HepG2 (cell line): ENCODE results near the gene C19orf33. TPM values are rescaled to one million over a fixed set of nuclear protein-coding genes. Genes with fewer than 3 reads are reported as not detected.

Experiments
- CREM ChIP-seq, 2 experiments: sonication (generic) in 1 of 2; formaldehyde crosslinking in 1 of 2; IDR thresholded peaks; 2 replicates each; pipeline versions ENCODE4 v1.4.0 to v1.6.1; 2016 to 2020; ENCODE audit warnings: antibody characterized with exemption in 1 of 2, mild to moderate bottlenecking in 1 of 2, missing genetic modification reagents in 1 of 2
- FUBP1 ChIP-seq: sonication (generic); formaldehyde crosslinking; IDR thresholded peaks from 2 replicates; pipeline ENCODE4 v1.5.1; 2020; ENCODE audit warnings: missing genetic modification reagents, mild to moderate bottlenecking, borderline replicate concordance
- MLLT10 ChIP-seq: sonication (generic); formaldehyde crosslinking; IDR thresholded peaks from 2 replicates; pipeline ENCODE4 v1.4.0; 2020; ENCODE audit warnings: missing genetic modification reagents
- NFAT5 ChIP-seq: sonication (generic); formaldehyde crosslinking; IDR thresholded peaks from 2 replicates; pipeline ENCODE4 v1.4.0; 2020; ENCODE audit warnings: missing genetic modification reagents
- POGZ ChIP-seq: sonication (generic); formaldehyde crosslinking; IDR thresholded peaks from 2 replicates; pipeline ENCODE4 v1.4.0; 2020; ENCODE audit warnings: mild to moderate bottlenecking, missing genetic modification reagents
- PRDM4 ChIP-seq: sonication (generic); formaldehyde crosslinking; IDR thresholded peaks from 2 replicates; pipeline ENCODE4 v1.9.0; 2021; ENCODE audit warnings: missing genetic modification reagents, borderline replicate concordance
- RARA ChIP-seq: IDR thresholded peaks from 2 replicates; pipeline ENCODE4 v1.6.1; 2016; ENCODE audit warnings: missing genetic modification reagents, missing compliant biosample characterization
- TARDBP ChIP-seq: sonication (generic); formaldehyde crosslinking; IDR thresholded peaks from 2 replicates; pipeline ENCODE4 v1.8.0; 2022; ENCODE audit warnings: mild to moderate bottlenecking, missing genetic modification reagents
- THRA ChIP-seq: sonication (generic); formaldehyde crosslinking; IDR thresholded peaks from 2 replicates; pipeline ENCODE4 v1.4.0; 2020; ENCODE audit warnings: missing genetic modification reagents, borderline replicate concordance
- ZFP37 ChIP-seq: sonication (generic); formaldehyde crosslinking; IDR thresholded peaks from 2 replicates; pipeline ENCODE4 v1.4.0; 2020; ENCODE audit warnings: missing genetic modification reagents, borderline replicate concordance
- ZNF256 ChIP-seq: sonication (generic); formaldehyde crosslinking; conservative IDR thresholded peaks from 2 replicates; pipeline ENCODE4 v1.4.0; 2020; ENCODE audit warnings: missing genetic modification reagents
- ZNF460 ChIP-seq: sonication (generic); formaldehyde crosslinking; IDR thresholded peaks from 2 replicates; pipeline ENCODE4 v1.5.1; 2020; ENCODE audit warnings: missing genetic modification reagents, mild to moderate bottlenecking, borderline replicate concordance
- ZNF569 ChIP-seq: sonication (generic); formaldehyde crosslinking; IDR thresholded peaks from 2 replicates; pipeline ENCODE4 v1.5.0; 2020; ENCODE audit warnings: mild to moderate bottlenecking, missing genetic modification reagents, moderate library complexity, borderline replicate concordance
- ZNF720 ChIP-seq: sonication (generic); formaldehyde crosslinking; IDR thresholded peaks from 2 replicates; pipeline ENCODE4 v1.4.0; 2020; ENCODE audit warnings: missing genetic modification reagents
- ZNF724P ChIP-seq: sonication (generic); formaldehyde crosslinking; IDR thresholded peaks from 2 replicates; pipeline ENCODE4 v1.8.0; 2022; ENCODE audit warnings: missing genetic modification reagents, borderline replicate concordance
- ZNF740 ChIP-seq: sonication (generic); formaldehyde crosslinking; IDR thresholded peaks from 2 replicates; pipeline ENCODE4 v1.4.0; 2020; ENCODE audit warnings: missing genetic modification reagents
- ZSCAN30 ChIP-seq: sonication (generic); formaldehyde crosslinking; IDR thresholded peaks from 2 replicates; pipeline ENCODE4 v1.5.0; 2020; ENCODE audit warnings: mild to moderate bottlenecking, missing genetic modification reagents
- polyA plus RNA-seq, 8 experiments: library from polyadenylated mRNA; depleted of rRNA in 3 of 8; stranded (reverse) in 7 of 8; unstranded in 1 of 8; fragments of >200 nt; fragmentation: Illumina TruSeq in 4 of 8; extraction: Trizol in 4 of 8; gene quantifications; 2 replicates each; pipeline versions ENCODE4 v1.2.1 to v1.2.3, GENCODE V29; 2011 to 2016; ENCODE audit warnings: low read depth in 4 of 8, missing spikeins in 1 of 8, mixed read lengths in 1 of 8; ENCODE audit not compliant: insufficient read depth in 1 of 8
- total RNA-seq, 5 experiments: library from RNA; depleted of rRNA; stranded (reverse); fragments of >200 nt; fragmentation: Illumina TruSeq; extraction: Trizol; gene quantifications; 2 replicates each; pipeline ENCODE4 v1.2.3, GENCODE V29; 2016; ENCODE audit warnings: low read depth in 1 of 5

C19orf33 gene
- total and polyA plus RNA-seq, 2 of the 13 experiments (the other 11 are each of a cell fraction or from before 2014, with no cell fraction given) = 2.5 to 3.3 TPM

GRCh38 chr19:38315657-38316476 lies 11.8 kb downstream of the C19orf33 start, which contains the start of gene YIF1B (continued):
- TF ChIP-seq ZSCAN30 (no peak), POGZ (CRISPR knock-in tag) (peak; percentile 67; the same call in 1 of the 2 replicates), FUBP1 (CRISPR knock-in tag) (no peak), RARA (no peak), NFAT5 (no peak), ZNF569 (CRISPR knock-in tag) (no peak), ZNF460 (CRISPR knock-in tag) (no peak), CREM (IDR thresholded peaks at IDR 0.05) (no peak; the same call in 1 of the 2 replicates), CREM (CRISPR knock-in tag; IDR thresholded peaks at IDR 0.05) (no peak), ZNF724P (CRISPR knock-in tag) (peak; percentile 68; the same call in 1 of the 2 replicates), MLLT10 (CRISPR knock-in tag) (no peak), TARDBP (CRISPR knock-in tag) (no peak), ZNF740 (no peak), PRDM4 (CRISPR knock-in tag) (no peak), ZNF720 (CRISPR knock-in tag) (no peak), THRA (CRISPR knock-in tag) (no peak), ZNF256 (CRISPR knock-in tag) (no peak), ZFP37 (CRISPR knock-in tag) (no peak)
